SU-DHL-6 (cell line): ENCODE measurements around the gene USP21.

Experiments used
- H2AFZ ChIP-seq: fragments of 200-600 bp; sonication (generic); 2 replicates; pipeline ENCODE4 v1.6.1; 2014; ENCODE audit warnings: low read depth, mild to moderate bottlenecking, moderate library complexity, mixed read lengths, antibody characterized with exemption, low read length; ENCODE audit not compliant: severe bottlenecking
- H3F3A ChIP-seq: fragments of 200-600 bp; shearing (Covaris generic); 2 replicates; pipeline ENCODE4 v1.6.0; 2016; ENCODE audit warnings: antibody characterized with exemption, mild to moderate bottlenecking; ENCODE audit not compliant: insufficient read depth
- H3K27ac ChIP-seq: fragments of 200-600 bp; sonication (generic); 2 replicates; pipeline ENCODE4 v1.5.1; 2016; ENCODE audit warnings: low read depth, mild to moderate bottlenecking, low read length, moderate library complexity, mixed read lengths
- H3K27me3 ChIP-seq: fragments of 200-600 bp; sonication (generic), shearing (Covaris generic); 2 replicates; pipeline ENCODE4 v1.6.0; 2014; ENCODE audit warnings: mild to moderate bottlenecking, low read length
- H3K36me3 ChIP-seq: fragments of 200-600 bp; sonication (generic); 2 replicates; pipeline ENCODE4 v1.6.1; 2014; ENCODE audit warnings: mild to moderate bottlenecking, low read length, mixed read lengths
- H3K4me2 ChIP-seq: fragments of 300-600, 200-600 bp; shearing (Covaris generic), sonication (generic); 2 replicates; pipeline ENCODE4 v1.6.0; 2014; ENCODE audit warnings: low read length, low read depth, mild to moderate bottlenecking; ENCODE audit not compliant: poor library complexity, severe bottlenecking
- H3K4me3 ChIP-seq: fragments of 200-600 bp; sonication (generic); 2 replicates; pipeline ENCODE4 v1.5.1; 2014; ENCODE audit warnings: antibody characterized with exemption, low read length, mild to moderate bottlenecking, mixed read lengths; ENCODE audit not compliant: insufficient read depth, poor library complexity, severe bottlenecking
- H3K79me2 ChIP-seq: fragments of 200-600 bp; sonication (generic); 2 replicates; pipeline ENCODE4 v1.6.1; 2014; ENCODE audit warnings: mild to moderate bottlenecking, low read length, moderate library complexity; ENCODE audit not compliant: insufficient read depth
- H3K9ac ChIP-seq: fragments of 200-600 bp; sonication (generic); 2 replicates; pipeline ENCODE4 v1.7.0; 2014; ENCODE audit warnings: mild to moderate bottlenecking, low read length
- H3K9me2 ChIP-seq: fragments of 200-600 bp; sonication (generic); replicated peaks from 2 replicates; pipeline ENCODE4 v1.6.1; 2014; ENCODE audit warnings: low read length; ENCODE audit not compliant: insufficient read depth
- H3K9me3 ChIP-seq: fragments of 200-600 bp; sonication (generic); 2 replicates; pipeline ENCODE4 v1.6.1; 2014; ENCODE audit warnings: low read length, mixed read lengths; ENCODE audit not compliant: insufficient read depth
- H4K20me1 ChIP-seq: fragments of 200-600 bp; sonication (generic); 2 replicates; pipeline ENCODE4 v1.6.1; 2014; ENCODE audit warnings: low read depth, mild to moderate bottlenecking, antibody characterized with exemption, low read length, moderate library complexity, mixed read lengths
- EZH2phosphoT487 ChIP-seq: fragments of 200-600 bp; sonication (generic), shearing (Covaris generic); conservative IDR thresholded peaks from 2 replicates; pipeline ENCODE4 v1.6.1; 2018; ENCODE audit warnings: mild to moderate bottlenecking, antibody characterized with exemption, low read length, moderate library complexity, mixed read lengths
- TF ChIP-seq, protein P1 (sequence below): fragments of 200-600 bp; sonication (generic); IDR thresholded peaks from one replicate; pipeline ENCODE4 v1.5.1; 2017; ENCODE audit warnings: antibody characterized with exemption, mild to moderate bottlenecking, low read length, moderate library complexity; ENCODE audit not compliant: insufficient read depth, poor library complexity, severe bottlenecking

The USP21 gene, protein sequence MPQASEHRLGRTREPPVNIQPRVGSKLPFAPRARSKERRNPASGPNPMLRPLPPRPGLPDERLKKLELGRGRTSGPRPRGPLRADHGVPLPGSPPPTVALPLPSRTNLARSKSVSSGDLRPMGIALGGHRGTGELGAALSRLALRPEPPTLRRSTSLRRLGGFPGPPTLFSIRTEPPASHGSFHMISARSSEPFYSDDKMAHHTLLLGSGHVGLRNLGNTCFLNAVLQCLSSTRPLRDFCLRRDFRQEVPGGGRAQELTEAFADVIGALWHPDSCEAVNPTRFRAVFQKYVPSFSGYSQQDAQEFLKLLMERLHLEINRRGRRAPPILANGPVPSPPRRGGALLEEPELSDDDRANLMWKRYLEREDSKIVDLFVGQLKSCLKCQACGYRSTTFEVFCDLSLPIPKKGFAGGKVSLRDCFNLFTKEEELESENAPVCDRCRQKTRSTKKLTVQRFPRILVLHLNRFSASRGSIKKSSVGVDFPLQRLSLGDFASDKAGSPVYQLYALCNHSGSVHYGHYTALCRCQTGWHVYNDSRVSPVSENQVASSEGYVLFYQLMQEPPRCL

DNA sequence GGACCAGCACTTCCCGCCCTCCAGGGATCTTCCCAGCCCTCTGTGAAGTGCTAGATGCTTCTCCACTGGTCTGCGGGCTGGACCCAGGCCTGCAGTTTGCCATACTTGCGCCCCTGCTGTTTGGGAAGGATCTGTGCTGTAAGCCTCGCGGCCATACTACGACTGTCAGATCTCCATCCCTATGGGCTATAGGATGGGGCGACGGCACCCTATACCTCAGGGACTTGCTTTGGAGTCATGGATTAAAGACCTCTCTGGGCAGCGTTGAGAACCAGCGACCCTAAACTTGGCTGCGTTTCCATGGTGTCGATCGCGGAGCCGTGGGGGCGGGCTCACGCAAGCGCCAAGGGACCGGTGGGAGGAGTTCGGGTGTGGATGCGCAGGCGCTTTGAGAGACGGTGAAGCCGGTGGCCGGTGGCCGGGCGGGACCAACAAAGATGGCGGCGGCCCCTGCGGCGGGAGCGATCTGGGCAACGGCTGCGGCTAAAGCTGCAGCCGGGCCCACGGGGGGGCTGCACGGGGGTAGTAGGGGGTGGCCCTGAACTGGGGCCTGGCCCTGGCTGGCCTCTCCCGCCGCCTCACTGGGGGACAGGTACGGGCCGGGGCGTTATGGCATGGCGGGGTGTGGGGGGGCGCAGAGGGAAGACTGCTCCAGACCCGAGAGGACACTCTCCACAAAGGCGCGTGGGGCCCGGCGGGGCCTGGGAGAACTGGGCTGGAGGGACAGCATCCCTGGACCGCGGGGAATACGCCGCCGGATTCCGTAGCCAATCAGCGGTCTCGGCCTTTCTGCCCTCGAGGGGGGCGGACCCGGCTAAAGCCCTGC, at the start of gene USP21:
TSS of gene USP21 (plus strand) at position 414 of the 826 bp plus-strand sequence. CDS start 1,141 bp downstream, outside the sequence.
- Histone ChIP-seq H3K27me3 (no peaks in the 10 kb centered on the region), H3K9me3 (no peaks in the 10 kb centered on the region), H3K9me2 (no peaks in the 10 kb centered on the region), H2AFZ (peak within 1 kb of the TSS; percentile 96), H3K9ac (peak within 1 kb of the TSS; percentile 96), H3K36me3 (no peaks in the 10 kb centered on the region), H3K27ac (peak within 1 kb of the TSS; percentile 59), H3K79me2 (peaks cover 8% of the 10 kb centered on the region), H3K4me3 (peak within 1 kb of the TSS; percentile 87), H4K20me1 (no peaks in the 10 kb centered on the region), H3K4me2 (peak within 1 kb of the TSS; percentile 97), H3F3A (peaks cover 10% of the 10 kb centered on the region; the same call in 1 of the 2 replicates)
- no peak for TF ChIP-seq EZH2phosphoT487
- TF ChIP-seq, protein P1, sequence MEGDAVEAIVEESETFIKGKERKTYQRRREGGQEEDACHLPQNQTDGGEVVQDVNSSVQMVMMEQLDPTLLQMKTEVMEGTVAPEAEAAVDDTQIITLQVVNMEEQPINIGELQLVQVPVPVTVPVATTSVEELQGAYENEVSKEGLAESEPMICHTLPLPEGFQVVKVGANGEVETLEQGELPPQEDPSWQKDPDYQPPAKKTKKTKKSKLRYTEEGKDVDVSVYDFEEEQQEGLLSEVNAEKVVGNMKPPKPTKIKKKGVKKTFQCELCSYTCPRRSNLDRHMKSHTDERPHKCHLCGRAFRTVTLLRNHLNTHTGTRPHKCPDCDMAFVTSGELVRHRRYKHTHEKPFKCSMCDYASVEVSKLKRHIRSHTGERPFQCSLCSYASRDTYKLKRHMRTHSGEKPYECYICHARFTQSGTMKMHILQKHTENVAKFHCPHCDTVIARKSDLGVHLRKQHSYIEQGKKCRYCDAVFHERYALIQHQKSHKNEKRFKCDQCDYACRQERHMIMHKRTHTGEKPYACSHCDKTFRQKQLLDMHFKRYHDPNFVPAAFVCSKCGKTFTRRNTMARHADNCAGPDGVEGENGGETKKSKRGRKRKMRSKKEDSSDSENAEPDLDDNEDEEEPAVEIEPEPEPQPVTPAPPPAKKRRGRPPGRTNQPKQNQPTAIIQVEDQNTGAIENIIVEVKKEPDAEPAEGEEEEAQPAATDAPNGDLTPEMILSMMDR, result no peak

DNA sequence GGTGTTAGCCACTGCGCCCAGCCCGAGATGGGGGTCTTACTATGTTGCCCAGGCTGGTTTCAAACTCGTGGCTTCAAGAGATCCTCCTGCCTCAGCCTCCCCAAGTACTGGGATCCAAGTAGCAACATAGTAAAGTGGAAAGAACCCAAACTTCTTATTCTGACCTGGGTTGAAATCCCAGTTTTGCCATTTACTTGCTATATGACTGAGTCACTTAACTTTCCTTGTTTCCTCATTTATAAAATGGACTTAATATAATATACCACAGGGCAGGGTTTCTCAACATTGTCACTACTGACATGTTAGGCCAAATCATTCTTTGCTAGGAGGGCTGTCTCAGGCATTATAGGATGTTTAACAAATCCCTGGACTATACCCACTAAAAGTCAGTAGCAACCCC, 48.2 kb upstream of the USP21 start:
- Histone ChIP-seq H3K27ac (no peak overlapping the region), H3K79me2 (peaks cover 94% of the 10 kb centered on the region), H4K20me1 (peaks cover 16% of the 10 kb centered on the region; the same call in 1 of the 2 replicates), H3F3A (peaks cover 8% of the 10 kb centered on the region; the same call in 1 of the 2 replicates), H3K4me3 (no peak overlapping the region), H3K9ac (no peak overlapping the region), H3K9me3 (no peaks in the 10 kb centered on the region), H3K27me3 (no peaks in the 10 kb centered on the region), H2AFZ (no peak overlapping the region), H3K9me2 (no peaks in the 10 kb centered on the region), H3K4me2 (no peak overlapping the region), H3K36me3 (peaks cover 11% of the 10 kb centered on the region; the same call in 1 of the 2 replicates)
- TF ChIP-seq EZH2phosphoT487, result no peak
- TF ChIP-seq, protein P1, result no peak

DNA sequence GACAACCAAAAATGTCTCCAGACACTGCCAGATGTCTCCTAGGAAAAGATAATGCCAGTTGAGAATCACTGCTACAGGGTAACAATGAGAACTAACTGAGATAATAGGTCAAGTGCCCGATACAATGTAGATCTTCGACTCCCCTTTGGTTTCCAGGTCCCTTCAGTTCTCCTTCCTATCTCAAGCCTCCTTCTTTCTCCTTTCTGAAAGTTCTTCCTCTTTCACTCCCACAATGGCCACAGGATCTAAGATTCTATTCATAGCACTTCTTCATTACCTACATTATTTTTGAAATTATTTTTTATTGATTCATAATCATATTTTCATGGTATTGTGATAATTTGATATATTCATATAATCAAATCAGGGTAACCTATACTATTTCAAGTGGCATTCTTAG, 47.8 kb upstream of the USP21 start:
- H3F3A ChIP-seq, result peaks cover 8% of the 10 kb centered on the region; the same call in 1 of the 2 replicates
- TF ChIP-seq EZH2phosphoT487, result no peak
- TF ChIP-seq, protein P1, result no peak
- H3K36me3 ChIP-seq, result peaks cover 11% of the 10 kb centered on the region; the same call in 1 of the 2 replicates
- H4K20me1 ChIP-seq, result peaks cover 16% of the 10 kb centered on the region; the same call in 1 of the 2 replicates
- no peak overlapping the region for H3K4me2 ChIP-seq
- peaks cover 94% of the 10 kb centered on the region for H3K79me2 ChIP-seq
- no peak overlapping the region for H2AFZ ChIP-seq
- H3K27me3 ChIP-seq, result no peaks in the 10 kb centered on the region
- no peak overlapping the region for H3K9ac ChIP-seq
- no peak overlapping the region for H3K27ac ChIP-seq
- no peak overlapping the region for H3K4me3 ChIP-seq
- H3K9me2 ChIP-seq, result no peaks in the 10 kb centered on the region
- H3K9me3 ChIP-seq, result no peaks in the 10 kb centered on the region
